NB4 (cell line): ENCODE results near the gene ATG13.

Experiments
- POLR2A ChIP-seq: IDR thresholded peaks from 2 replicates; pipeline ENCODE4 v1.6.1; 2011; ENCODE audit warnings: mild to moderate bottlenecking; ENCODE audit not compliant: insufficient read length; ENCODE audit errors: extremely low read depth
- TF ChIP-seq, protein P1 (sequence below): IDR thresholded peaks from one replicate; pipeline ENCODE4 v1.5.1; 2012; ENCODE audit warnings: low read depth, low read length

DNA sequence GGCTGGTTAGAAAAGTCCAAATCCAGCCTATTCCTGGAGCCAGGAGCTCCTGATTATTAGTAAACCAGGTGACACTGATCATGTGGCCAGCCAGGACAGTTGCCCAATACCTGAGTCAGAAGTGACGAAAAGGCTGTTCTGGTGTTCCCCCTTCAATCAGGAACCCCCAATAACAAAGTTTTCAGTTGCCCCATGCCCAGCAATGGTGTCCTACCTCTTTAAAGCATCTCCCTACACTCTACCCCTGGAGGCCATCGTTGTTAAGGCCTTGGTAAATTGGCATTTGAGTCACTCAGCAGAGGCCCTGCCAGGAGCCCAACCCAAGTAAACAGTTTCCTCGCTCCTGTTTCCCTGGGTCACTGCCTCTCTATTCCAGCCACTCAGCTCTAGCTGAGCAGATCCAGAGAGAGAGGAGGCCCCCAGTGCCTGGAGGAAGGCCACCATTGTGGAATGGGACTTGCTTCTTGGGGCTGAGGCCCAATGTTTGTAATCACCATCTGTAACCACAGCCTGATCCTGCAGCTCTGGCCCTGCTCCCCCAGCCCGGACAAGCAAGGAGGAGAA is 58.0 kb downstream of the ATG13 start:
- TF ChIP-seq, protein P1, sequence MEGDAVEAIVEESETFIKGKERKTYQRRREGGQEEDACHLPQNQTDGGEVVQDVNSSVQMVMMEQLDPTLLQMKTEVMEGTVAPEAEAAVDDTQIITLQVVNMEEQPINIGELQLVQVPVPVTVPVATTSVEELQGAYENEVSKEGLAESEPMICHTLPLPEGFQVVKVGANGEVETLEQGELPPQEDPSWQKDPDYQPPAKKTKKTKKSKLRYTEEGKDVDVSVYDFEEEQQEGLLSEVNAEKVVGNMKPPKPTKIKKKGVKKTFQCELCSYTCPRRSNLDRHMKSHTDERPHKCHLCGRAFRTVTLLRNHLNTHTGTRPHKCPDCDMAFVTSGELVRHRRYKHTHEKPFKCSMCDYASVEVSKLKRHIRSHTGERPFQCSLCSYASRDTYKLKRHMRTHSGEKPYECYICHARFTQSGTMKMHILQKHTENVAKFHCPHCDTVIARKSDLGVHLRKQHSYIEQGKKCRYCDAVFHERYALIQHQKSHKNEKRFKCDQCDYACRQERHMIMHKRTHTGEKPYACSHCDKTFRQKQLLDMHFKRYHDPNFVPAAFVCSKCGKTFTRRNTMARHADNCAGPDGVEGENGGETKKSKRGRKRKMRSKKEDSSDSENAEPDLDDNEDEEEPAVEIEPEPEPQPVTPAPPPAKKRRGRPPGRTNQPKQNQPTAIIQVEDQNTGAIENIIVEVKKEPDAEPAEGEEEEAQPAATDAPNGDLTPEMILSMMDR, result no peak
- no peak for TF ChIP-seq POLR2A
